ENCODE results near the gene CDKN2AIP.

- no peak for TF ChIP-seq CTCF (conservative IDR thresholded peaks at IDR 0.05; ENCODE audit: low read depth, low read length)
- no peak for TF ChIP-seq POLR2A (IDR thresholded peaks at IDR 0.05; ENCODE audit: low read depth, low read length)
- TF ChIP-seq RFX5 (IDR thresholded peaks at IDR 0.05; ENCODE audit: low read depth, low read length) = no peak
- TF ChIP-seq RCOR1 (IDR thresholded peaks at IDR 0.05; ENCODE audit: insufficient replicate concordance, low read length) = no peak
- no peak for TF ChIP-seq RAD21 (IDR thresholded peaks at IDR 0.05; ENCODE audit: low read length)
- TF ChIP-seq, protein P1, sequence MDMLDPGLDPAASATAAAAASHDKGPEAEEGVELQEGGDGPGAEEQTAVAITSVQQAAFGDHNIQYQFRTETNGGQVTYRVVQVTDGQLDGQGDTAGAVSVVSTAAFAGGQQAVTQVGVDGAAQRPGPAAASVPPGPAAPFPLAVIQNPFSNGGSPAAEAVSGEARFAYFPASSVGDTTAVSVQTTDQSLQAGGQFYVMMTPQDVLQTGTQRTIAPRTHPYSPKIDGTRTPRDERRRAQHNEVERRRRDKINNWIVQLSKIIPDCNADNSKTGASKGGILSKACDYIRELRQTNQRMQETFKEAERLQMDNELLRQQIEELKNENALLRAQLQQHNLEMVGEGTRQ (IDR thresholded peaks at IDR 0.05; ENCODE audit: low read depth, low read length) = no peak
- TF ChIP-seq BHLHE40 (IDR thresholded peaks at IDR 0.05; ENCODE audit: low read depth, low read length) = no peak
- peak; percentile 31; the same call in 1 of the 2 replicates for TF ChIP-seq FOS (IDR thresholded peaks at IDR 0.05; ENCODE audit: low read depth, low read length)
- TF ChIP-seq MAZ (IDR thresholded peaks at IDR 0.05; ENCODE audit: borderline replicate concordance, low read depth, low read length) = no peak
- no peak for TF ChIP-seq NFE2L2 (IDR thresholded peaks at IDR 0.05; ENCODE audit: low read depth, low read length)
- no peak for TF ChIP-seq SMC3 (IDR thresholded peaks at IDR 0.05; ENCODE audit: low read depth, low read length)
- TF ChIP-seq CEBPB (IDR thresholded peaks at IDR 0.05; ENCODE audit: low read depth, low read length) = peak; percentile 80
These were observed 24.0 kb downstream of the CDKN2AIP start for GRCh38 chr4:183468210-183469095.

All from IMR-90 (cell line).